ENCODE measurements around the gene POM121C.
"Not testable (repeated sequence)": the region's sequence is repeated elsewhere in the genome, so short reads cannot be mapped to it uniquely, and the experiment has no call there.

Gene POM121C

GRCh38 chr7:75423481-75423880 is 62.6 kb downstream of the POM121C start:
- not testable (repeated sequence) for DNase-seq (ENCODE audit: low read depth)

- DNase-seq (ENCODE audit: low read depth), result not testable (repeated sequence)
These were observed 64.0 kb downstream of the POM121C start for GRCh38 chr7:75421798-75422710.

GRCh38 chr7:75420152-75420551 is 65.9 kb downstream of the POM121C start:
- not testable (repeated sequence) for DNase-seq (ENCODE audit: low read depth)

- DNase-seq (ENCODE audit: low read depth), result not testable (repeated sequence)
These were observed 66.4 kb downstream of the POM121C start for GRCh38 chr7:75419693-75420092.

- not testable (repeated sequence) for DNase-seq (ENCODE audit: low read depth)
These were observed 66.9 kb downstream of the POM121C start for GRCh38 chr7:75419210-75419609.

GRCh38 chr7:75418292-75418858 is 67.7 kb downstream of the POM121C start:
- not testable (repeated sequence) for DNase-seq (ENCODE audit: low read depth)

GRCh38 chr7:75416787-75417186 is 69.3 kb downstream of the POM121C start:
- DNase-seq (ENCODE audit: low read depth), result not testable (repeated sequence)

- DNase-seq (ENCODE audit: low read depth), result not testable (repeated sequence)
These were observed 70.2 kb downstream of the POM121C start for GRCh38 chr7:75415829-75416373.

GRCh38 chr7:75415428-75415817 is 70.7 kb downstream of the POM121C start:
- not testable (repeated sequence) for DNase-seq (ENCODE audit: low read depth)

GRCh38 chr7:75414708-75415427 is 71.2 kb downstream of the POM121C start:
- not testable (repeated sequence) for DNase-seq (ENCODE audit: low read depth)

- DNase-seq (ENCODE audit: low read depth), result not testable (repeated sequence)
These were observed 71.9 kb downstream of the POM121C start for GRCh38 chr7:75414204-75414603.

GRCh38 chr7:75410823-75411173 is 75.3 kb downstream of the POM121C start:
- DNase-seq (ENCODE audit: low read depth), result not testable (repeated sequence)

- not testable (repeated sequence) for DNase-seq (ENCODE audit: low read depth)
These were observed 75.9 kb downstream of the POM121C start for GRCh38 chr7:75409880-75410822.

- not testable (repeated sequence) for DNase-seq (ENCODE audit: low read depth)
These were observed 81.4 kb downstream of the POM121C start for GRCh38 chr7:75404663-75405062.

GRCh38 chr7:75403455-75404443 is 82.3 kb downstream of the POM121C start:
- not testable (repeated sequence) for DNase-seq (ENCODE audit: low read depth)

GRCh38 chr7:75400575-75400974 is 85.5 kb downstream of the POM121C start:
- DNase-seq (ENCODE audit: low read depth), result not testable (repeated sequence)

- not testable (repeated sequence) for DNase-seq (ENCODE audit: low read depth)
These were observed 87.1 kb downstream of the POM121C start for GRCh38 chr7:75398771-75399700.

GRCh38 chr7:75397865-75398264 is 88.2 kb downstream of the POM121C start:
- not testable (repeated sequence) for DNase-seq (ENCODE audit: low read depth)

GRCh38 chr7:75395329-75395728 is 90.8 kb downstream of the POM121C start, which contains the start of gene TRIM73:
TSS of gene TRIM73 (plus strand) at chr7:75395629. CDS start at chr7:75398934, 3,305 bp downstream.
- not testable (repeated sequence) for DNase-seq (ENCODE audit: low read depth)

Data from activated T-cell treated with anti-CD3 and anti-CD28 coated beads for 48 hours (primary cell).